ENCODE measurements around the gene PCDHGC5.

PCDHGC5 gene

GRCh38 chr5:141529873-141530272 lies 41.0 kb downstream of the PCDHGC5 start:
- no peak overlapping the region for H3K4me3 ChIP-seq (ENCODE audit: low read length)
- no peaks in the 10 kb centered on the region for H3K27me3 ChIP-seq (ENCODE audit: control insufficient read depth, insufficient read depth, low read length)
- H3K36me3 ChIP-seq (ENCODE audit: control insufficient read depth, insufficient read depth, low read length): peaks cover 19% of the 10 kb centered on the region; the same call in 1 of the 2 replicates
- H3K9me3 ChIP-seq (ENCODE audit: control insufficient read depth, insufficient read depth, low read length): no peaks in the 10 kb centered on the region
- no peak for DNase-seq (ENCODE audit: low read depth, low spot score)
- H3K27ac ChIP-seq (ENCODE audit: low read length): no peak overlapping the region
- H3K4me1 ChIP-seq (ENCODE audit: control insufficient read depth, insufficient read depth, low read length): no peaks in the 10 kb centered on the region
- no CpG with 5 or more reads among the region's 7 CpGs for WGBS (ENCODE audit: insufficient coverage, insufficient read length)

- H3K4me1 ChIP-seq (ENCODE audit: control insufficient read depth, insufficient read depth, low read length): no peaks in the 10 kb centered on the region
- no CpG with 5 or more reads among the region's 1 CpG for WGBS (ENCODE audit: insufficient coverage, insufficient read length)
These were observed 43.8 kb downstream of the PCDHGC5 start for GRCh38 chr5:141532726-141533125.

DNA sequence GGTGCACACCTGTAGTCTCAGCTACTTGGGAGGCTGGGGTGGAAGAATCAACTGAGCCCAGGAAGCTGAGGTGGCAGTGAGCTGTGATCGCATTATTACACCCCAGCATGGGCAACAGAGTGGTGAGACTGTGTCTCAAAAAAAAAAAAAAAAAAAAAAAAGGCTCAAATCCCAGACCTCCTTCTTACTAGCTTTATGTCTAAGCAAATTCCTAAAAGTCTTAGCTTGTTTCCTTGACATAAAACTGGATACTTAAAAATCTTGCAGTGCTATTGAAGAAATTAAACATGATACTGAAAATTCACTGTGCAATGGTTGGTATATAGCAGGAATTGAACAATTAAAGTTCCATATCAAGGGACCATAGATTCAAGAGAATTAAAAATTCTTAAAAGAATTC lies 45.0 kb downstream of the PCDHGC5 start:
- Histone ChIP-seq H3K27ac (ENCODE audit: low read length) (no peak overlapping the region), H3K27me3 (ENCODE audit: control insufficient read depth, insufficient read depth, low read length) (no peaks in the 10 kb centered on the region), H3K4me1 (ENCODE audit: control insufficient read depth, insufficient read depth, low read length) (no peaks in the 10 kb centered on the region), H3K9me3 (ENCODE audit: control insufficient read depth, insufficient read depth, low read length) (no peaks in the 10 kb centered on the region), H3K36me3 (ENCODE audit: control insufficient read depth, insufficient read depth, low read length) (peaks cover 4% of the 10 kb centered on the region; the same call in 1 of the 2 replicates), H3K4me3 (ENCODE audit: low read length) (no peak overlapping the region)
- no CpG with 5 or more reads among the region's 1 CpG for WGBS (ENCODE audit: insufficient coverage, insufficient read length)
- DNase-seq (ENCODE audit: low read depth, low spot score): no peak

More at GRCh38 chr5:141532726-141533125, 43.8 kb downstream of the PCDHGC5 start:
- Histone ChIP-seq H3K27ac (ENCODE audit: low read length) (no peak overlapping the region), H3K9me3 (ENCODE audit: control insufficient read depth, insufficient read depth, low read length) (no peaks in the 10 kb centered on the region), H3K36me3 (ENCODE audit: control insufficient read depth, insufficient read depth, low read length) (peaks cover 12% of the 10 kb centered on the region; the same call in 1 of the 2 replicates), H3K27me3 (ENCODE audit: control insufficient read depth, insufficient read depth, low read length) (no peaks in the 10 kb centered on the region), H3K4me3 (ENCODE audit: low read length) (no peak overlapping the region)
- DNase-seq (ENCODE audit: low read depth, low spot score): no peak

DNA sequence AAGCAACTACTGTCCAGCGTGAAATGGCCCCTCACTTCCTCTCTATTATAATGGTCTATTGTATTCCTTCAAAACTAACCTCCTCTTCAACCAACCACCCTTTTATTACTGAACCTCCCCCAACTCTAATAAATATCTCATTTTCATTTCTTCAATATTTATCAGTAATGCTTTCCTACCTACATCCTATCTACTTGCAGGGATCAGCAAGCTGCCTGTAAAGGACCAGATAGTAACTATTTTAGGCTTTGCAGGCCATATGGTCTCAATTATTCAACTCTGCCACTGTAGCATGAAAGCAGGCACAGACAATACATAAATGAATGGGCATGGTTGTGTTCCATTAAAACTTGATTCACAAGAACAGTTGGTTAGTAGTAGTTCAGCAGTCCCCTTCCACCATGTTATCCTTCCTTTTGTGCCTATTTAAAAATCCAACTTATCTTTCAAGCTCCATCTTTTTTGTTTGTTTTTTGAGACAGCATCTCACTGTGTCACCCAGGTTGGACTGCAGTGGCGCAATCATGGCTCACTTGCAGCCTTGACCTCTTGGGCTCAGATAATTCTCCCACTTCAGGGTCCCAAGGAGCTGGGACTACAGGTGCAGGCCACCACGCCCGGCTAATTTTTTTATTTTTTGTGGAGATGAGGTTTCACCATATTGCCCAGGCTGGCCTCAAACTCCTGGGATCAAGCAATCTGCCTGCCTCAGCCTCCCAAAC lies 45.8 kb downstream of the PCDHGC5 start:
- DNase-seq (ENCODE audit: low read depth, low spot score): no peak
- no peaks in the 10 kb centered on the region for H3K4me1 ChIP-seq (ENCODE audit: control insufficient read depth, insufficient read depth, low read length)
- no peaks in the 10 kb centered on the region for H3K36me3 ChIP-seq (ENCODE audit: control insufficient read depth, insufficient read depth, low read length)
- no peaks in the 10 kb centered on the region for H3K9me3 ChIP-seq (ENCODE audit: control insufficient read depth, insufficient read depth, low read length)
- H3K27me3 ChIP-seq (ENCODE audit: control insufficient read depth, insufficient read depth, low read length): no peaks in the 10 kb centered on the region
- no peak overlapping the region for H3K27ac ChIP-seq (ENCODE audit: low read length)
- no CpG with 5 or more reads among the region's 4 CpGs for WGBS (ENCODE audit: insufficient coverage, insufficient read length)
- no peak overlapping the region for H3K4me3 ChIP-seq (ENCODE audit: low read length)

All from iPS DF 6.9 (cell line).